Activated CD8-positive, alpha-beta memory T cell treated with anti-CD3 and anti-CD28 coated beads for 48 hours (primary cell): ENCODE measurements around the gene TK2.
"Not testable (repeated sequence)": the region's sequence is repeated elsewhere in the genome, so short reads cannot be mapped to it uniquely, and the experiment has no call there.

Experiments
- DNase-seq, 3 experiments: peaks; one replicate each; pipeline ENCODE4 v3.0.0-alpha.2; 2020; ENCODE audit warnings: low read depth in 2 of 3, low spot score in 2 of 3

The TK2 gene

DNA sequence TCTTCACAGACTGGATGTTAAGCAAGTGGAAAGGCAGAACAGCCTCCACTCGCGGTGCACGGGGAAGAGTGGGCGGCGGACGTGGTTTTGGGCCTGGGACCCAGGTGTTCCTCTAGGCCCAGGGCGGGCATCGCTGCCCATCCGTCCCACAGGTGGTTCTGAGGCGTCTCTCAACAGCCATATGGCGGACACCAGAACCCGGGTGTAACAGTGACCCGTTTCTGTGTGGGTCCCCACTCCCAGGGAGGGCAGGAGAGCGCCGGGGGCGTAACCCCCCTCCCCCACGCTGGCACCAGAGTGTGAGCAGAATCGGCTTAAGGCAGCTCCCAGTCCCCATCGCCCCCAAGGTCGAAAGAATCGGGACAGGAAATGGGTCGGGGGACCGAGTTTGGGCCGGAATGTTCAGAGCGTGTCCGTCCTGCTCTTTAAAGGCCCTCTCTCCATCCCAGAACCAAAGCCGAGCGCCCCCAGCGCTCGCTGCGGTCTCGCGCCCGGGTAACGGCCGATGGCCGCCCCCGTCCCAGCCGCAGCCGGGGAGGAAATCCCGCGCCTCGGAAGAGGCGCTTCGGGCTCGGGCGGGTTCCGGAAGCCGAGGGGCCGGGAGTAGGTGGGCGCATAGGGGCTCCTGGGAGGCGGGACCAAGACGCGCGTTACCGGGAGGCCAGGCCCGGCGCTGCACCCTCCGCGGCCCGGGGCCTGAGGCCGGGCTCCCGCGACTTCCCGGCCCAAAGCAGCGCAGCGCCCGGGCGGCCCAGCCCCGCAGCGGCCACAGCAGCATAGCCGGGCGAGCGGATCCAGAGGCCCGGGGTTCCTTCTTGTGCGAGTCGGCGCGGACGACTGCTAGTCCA, at the start of gene TK2:
Gene TK2 (minus strand): TSS at position 839 of the 848 bp plus-strand sequence. CDS start 61 bp downstream, at position 778.
- DNase-seq = peak; percentile 43 to 61 (median 49)

DNA sequence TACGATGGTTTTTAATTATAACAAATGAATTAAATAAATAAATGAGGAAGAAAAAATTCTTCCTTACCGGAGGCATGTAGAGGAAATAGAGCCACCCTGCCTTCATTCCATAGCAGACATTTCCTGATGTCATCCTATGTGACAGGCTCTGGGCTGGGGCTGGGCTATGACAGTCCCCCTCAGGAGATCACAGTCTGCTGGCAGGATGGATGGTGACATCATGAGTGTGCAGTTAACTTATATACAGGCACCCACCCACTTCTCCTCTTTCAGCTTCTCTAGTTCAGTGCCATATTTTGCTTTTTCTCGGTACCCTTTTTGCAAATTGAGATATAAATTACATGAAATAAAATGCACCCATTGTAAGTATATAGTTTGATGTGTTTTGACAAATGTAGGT, 48.2 kb upstream of the TK2 start:
- DNase-seq = no peak

DNA sequence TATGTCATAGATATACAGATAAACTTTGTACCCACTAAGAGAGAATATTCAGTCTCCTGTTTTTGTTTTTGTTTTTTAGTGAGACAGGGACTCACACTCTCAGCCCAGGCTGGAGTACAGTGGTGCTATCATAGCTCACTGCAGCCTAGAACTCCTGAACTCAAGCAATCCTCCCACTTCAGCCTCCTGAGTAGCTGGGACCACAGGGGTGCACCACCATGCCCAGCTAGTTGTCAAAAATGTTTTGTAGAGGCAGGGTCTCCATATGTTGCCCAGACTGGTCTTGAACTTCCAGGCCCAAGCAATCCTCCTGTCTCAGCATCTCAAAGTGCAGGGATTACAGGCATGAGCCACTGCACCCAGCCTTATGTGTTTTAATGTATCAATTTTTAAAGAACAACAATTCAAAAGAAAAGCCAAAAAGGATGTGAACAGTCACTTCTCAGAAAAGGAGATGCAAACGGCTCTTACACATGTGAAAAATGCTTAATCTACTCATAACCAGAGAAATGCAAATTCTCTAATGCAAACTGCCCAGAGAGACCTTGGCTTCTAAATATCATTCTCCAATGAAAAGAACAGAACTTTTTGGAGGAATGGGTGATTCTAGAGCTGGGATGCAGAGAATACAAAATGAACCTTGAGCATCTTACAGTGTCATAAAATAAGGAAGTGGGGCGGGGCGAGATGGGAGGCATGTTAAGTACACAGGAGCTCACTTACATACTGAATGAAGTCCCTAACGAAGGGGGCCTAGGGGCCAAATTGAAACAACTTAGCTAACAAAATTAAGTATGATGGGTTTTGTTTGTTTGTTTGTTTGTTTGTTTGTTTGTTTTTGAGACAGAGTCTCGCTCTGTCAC, 47.3 kb upstream of the TK2 start:
- DNase-seq = no peak

DNA sequence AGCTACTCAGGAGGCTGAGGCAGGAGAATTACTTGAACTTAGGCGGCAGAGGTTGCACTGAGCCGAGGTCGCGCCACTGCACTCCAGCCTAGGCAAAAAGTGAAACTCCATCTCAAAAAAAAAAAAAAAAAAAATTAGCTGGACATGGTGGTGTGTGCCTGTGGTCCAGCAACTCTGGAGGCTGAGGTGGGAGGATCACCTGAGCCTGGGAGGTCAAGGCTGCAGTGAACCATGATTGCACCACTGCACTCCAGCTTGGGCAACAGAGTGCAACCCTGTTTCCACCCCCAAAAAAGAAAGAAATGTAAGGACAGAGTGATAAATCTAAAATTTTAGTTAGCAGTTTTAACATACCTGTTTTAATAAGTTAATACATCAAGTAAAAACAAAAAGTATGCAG, 46.6 kb upstream of the TK2 start:
- DNase-seq = not testable (repeated sequence)

DNA sequence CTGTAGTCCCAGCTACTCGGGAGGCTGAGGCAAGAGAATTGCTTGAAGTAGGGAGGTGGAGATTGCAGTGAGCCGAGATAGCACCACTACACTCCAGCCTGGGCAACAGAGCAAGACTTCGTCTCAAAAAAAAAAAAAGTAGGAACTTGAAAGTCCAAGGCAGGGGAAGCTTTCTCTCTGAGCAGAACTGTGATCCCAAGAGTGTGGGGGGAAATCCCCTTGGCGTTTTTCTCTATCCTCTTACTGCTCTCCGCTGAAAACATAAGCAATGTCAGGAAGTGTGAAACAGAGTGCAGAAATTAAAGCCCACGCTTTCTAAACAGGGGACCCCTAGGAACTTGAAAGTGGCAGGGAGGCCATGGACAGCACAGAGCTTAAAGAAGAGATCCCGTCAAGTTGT, 44.8 kb upstream of the TK2 start:
- DNase-seq = no peak

DNA sequence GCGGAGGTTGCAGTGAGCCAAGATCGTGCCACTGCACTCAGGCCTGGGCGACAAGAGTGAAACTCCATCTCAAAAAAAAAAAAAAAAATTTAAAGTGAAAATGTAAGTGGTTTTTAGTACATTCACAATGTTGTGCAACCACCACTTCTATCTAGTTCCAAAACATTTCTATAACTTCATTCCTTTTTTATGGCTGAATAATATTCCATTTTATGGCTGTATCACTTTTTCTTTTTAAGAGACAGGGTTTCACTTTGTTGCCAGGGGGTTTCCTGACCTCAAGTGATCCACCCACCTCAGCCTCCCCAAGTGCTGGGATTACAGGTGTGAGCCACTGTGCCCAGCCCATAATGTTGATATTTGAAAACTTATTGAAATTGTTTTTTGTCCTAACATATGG, 42.9 kb upstream of the TK2 start:
- DNase-seq = no peak

DNA sequence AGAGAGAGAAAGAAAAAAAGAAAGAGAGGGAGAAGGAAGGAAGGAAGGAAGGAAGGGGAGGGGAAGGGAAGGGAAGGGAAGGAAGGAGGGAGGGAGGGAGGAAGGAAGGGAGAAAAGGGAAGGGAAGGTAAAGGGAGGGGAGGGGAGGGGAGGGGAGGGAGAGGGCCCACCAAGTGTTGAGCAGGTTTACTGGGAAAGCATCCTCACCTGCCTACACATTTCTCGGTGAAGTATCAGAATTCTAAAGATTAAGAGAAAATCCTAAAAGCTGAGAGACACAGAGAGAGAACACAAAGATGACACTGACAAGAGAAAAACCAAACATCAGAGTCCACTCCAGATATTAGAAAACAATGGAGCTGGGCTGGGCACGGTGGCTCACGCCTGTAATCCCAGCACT, 42.3 kb upstream of the TK2 start:
- DNase-seq = no peak

DNA sequence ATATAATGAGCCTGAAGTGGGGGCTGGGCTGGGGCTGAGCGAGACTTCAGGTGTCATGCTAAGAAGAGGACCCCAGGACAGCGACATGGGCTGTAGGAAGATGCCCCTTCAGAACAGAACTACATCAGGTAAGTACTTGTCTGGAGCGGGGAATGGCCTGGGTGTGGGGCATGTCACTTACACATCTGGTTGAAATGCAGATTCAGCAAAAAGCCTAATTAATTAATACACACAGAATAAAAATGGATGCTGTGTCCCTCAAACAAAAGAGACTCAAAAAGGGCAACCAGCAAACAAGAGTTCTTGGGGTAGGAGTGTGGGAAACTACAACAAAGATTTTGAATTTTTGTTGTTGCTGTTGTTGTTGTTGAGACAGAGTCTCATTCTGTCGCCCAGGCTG, 41.1 kb upstream of the TK2 start:
- no peak for DNase-seq

DNA sequence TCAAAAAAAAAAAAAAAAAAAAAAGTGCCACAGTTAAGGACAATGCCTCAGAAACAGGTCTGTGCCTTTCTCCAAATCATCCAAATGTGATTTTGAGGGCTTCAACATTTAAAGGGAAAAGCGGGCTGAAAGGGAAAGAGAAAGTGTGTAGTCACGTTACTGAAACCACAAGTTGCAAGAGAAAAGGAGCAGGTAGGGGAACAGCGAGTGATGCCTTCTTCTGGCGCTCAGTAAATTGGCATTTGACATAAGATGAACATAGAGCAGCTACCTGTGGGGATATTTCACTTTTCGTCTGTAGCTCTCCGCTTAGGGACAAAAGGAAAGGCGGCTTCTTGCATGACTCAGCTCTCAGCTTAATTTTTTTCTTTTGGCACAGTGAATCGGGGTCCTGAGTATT, 40.4 kb upstream of the TK2 start:
- no peak for DNase-seq

DNA sequence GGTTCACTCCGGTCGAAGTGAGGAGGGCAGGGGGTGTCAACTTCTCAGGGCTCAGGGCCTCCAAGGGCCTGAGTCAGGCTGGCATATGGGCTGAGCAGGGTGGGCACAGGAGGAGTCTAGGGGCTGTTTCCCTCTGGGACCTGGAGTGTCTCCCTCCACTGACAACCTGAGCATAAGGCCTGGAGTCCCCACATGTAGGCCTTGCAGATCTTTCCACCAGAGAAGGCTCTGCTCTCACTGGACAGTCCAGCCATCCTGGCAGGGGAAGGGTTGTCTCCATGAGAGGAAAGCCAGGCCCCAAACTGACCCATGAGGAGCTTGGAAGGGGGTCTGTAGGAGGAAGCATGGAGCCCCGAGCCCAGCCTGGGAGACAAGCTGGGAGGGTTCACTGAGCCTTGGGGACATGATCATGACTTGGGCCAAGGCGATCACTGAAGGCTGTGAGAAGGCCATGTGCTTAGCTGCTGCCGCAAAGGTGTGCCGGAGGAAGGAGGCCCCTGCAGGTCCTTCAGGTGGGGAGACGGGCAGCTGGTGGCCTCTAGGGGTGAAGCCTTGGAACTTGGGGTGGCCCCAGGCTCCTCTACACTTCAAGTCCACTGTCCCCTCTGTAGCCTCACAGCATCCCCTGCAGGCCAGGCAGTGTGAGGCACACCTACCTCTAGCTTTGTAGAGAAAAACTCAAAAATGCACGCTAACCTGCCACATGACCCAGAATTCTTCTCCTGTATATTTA, 39.2 kb upstream of the TK2 start:
- no peak for DNase-seq

DNA sequence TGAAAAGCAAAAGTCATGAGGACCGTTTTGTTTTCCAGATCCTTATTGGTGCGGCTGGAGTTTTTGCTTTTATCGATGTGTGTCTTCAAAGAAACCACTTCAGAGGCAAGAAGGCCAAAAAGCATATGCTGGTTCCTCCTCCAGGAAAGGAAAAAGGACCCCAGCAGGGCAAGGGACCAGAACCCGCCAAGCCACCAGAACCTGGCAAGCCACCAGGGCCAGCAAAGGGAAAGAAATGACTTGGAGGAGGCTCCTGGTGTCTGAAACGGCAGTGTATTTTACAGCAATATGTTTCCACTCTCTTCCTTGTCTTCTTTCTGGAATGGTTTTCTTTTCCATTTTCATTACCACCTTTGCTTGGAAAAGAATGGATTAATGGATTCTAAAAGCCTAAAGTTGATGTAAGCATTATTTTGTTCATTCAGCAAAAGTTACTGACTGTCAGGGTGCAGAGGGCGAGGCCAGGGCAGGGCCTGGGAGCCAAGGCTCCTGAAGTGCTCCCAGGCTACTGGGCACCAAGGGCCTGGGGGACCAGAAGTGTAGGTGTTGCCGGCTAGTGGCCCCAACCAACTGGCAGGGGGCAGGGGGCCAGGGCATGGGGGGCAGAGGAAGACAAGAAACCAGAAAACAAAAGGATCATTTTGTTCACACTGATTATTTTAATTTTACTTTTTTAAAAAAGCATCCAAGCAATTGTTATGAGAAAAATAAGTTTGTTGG, 38.1 kb upstream of the TK2 start:
- DNase-seq = no peak

DNA sequence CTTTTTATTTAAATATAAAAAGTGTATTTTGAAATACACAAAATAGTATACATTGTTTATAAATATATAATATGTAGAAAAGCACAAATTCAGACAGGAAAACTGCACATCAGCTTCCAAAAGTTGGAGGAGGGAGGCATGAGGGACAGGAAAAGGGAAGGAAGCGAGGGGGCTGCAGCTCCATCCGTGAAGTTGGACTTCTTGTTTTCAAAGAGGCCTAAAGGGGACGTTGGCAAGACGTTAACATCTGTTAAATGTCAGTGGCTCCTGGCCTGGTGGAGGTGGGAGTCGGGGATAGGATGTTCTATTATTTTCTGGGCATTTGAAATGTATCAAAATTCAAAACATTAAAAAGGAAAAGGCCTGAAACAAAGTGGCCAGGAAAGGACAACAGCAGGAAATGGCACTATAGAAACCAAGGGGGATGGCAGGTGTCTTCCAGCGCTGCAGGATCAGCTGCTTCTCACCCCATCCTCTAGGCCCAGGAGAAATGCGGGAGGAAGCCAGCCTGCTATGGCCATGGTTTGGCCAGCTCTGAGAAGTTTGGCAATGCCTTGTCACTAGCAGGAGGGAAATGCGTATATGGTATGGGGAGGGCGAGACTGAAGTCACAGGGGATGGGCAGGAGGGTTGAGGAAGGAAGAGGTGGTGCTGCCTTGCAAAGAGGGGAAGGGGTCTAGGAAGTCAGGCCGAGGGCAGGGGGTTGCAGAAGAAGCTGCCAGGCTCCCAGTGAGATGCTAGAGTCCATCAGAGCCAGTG, 35.7 kb upstream of the TK2 start:
- no peak for DNase-seq

DNA sequence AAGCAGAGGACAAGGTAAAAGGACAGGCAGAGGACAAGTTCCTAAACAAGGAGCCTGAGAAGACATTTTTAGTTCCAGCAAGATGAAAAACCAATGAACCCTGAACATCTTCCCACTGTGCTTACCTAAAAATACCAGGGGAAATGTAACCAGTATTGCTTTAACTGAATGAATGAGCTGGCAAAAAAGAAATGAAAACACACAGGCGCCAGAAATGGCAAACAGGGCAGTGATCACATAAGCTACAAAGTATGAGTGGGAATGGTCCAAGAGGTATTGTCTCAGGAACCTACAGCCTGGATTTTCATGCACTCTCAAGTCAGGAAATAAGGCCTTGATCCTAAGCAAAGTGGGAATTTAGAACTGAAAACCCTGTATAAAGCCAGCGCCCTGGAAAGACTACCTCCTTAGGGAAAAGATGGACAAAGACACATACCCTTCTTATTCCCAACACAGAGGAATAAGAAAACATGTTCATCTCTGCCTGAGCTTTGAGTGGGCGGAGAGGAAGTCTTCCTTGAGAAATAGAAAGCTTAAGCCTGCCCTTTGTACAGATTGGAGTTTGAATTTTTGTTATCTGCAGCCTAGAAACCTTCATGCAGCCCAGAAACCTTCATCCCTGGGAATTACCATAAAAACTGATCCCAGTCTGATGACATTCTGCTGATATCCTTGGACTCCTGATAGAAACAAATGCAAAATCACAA, 31.5 kb upstream of the TK2 start:
- DNase-seq = no peak

DNA sequence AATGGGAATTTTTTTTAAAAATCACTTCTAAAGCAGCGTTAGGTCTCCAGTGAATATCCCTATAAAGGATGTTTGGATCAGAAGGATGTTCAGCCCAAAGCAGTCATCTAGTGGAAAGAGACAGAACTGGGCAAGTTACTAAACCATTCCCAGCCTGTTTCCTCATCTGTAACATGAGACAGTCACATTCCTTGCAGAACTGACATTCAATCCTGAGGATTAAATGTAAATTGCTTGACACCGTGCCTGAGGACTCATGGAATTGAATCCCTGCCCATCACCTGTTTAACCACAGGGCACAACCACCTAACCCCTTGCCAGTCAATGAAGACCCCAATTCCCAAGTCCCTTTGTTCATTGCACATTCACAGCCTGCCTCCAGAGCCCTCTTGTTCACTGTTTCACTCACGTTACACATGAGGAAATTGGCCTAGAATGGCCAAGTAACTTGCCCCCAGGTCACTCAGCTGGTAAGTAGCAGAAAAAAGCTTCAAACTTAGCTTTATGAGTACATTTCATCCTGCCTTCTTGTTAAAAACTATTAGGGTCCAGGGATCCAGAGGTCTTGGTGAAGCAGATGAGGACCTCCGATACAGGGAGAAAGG, 30.8 kb upstream of the TK2 start:
- no peak for DNase-seq

DNA sequence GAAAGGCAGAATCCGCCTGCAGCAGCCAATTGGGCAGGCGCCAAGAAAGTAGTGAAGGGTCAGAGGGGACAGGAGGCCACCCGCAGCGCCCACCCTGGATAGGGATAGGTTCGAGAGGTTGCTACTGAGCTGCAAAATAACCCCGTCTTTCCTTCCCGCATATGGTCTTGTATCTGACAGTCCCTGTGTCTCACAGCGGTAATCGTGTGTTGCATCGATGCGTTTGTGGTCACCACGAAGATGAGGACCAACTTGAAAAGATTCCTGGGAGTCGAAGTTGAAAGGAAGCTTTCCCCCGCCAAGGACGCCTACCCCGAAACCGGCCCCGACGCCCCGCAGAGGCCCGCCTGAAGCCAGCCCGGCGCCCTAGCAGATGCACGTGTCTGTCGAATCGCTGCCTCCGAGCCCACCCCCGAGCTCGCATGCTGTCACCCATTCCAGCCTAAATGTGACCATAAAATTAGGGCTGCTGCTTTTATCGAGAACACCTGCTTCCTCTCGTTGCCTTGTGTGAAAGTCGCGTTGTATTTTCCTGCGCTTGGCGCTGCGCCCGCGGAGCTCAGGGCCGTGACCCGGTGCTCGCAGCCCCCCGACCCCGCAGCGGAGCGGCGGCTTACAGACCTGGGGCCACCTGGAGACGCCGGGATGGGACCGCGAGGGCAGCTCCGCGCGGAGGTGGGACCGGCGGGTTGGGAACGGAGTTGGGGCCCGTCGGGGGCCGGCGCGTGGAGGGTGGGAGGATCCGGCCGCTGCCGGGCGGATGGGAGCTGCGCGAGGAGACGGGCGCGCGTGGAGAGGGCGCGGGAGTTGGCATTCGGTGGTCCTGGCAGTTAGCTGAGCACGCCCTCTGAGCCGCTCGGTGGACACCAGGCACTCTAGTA, 29.0 kb upstream of the TK2 start, which contains the start of gene CMTM2:
Gene CMTM2 (plus strand): TSS at position 813 of the 881 bp plus-strand sequence. CDS start 145 bp downstream, outside the sequence.
- no peak for DNase-seq

DNA sequence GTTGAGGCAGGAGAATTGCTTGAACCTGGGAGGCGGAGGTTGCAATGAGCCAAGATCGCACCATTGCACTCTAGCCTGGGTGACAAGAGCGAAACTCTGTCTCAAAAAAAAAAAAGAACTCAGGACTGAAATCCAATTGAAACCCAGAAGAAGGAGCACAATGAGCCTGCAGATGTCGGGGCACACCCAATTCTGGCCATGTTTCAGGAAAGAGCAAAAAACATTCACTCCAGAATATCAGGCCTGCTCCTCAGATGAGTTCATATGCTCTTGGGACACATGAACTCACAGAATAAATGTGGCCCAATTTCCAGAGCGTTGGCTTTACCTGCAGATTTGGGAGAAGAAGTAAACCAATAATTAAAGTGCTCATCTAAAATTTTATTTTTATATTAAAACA, 26.4 kb upstream of the TK2 start:
- DNase-seq = no peak

DNA sequence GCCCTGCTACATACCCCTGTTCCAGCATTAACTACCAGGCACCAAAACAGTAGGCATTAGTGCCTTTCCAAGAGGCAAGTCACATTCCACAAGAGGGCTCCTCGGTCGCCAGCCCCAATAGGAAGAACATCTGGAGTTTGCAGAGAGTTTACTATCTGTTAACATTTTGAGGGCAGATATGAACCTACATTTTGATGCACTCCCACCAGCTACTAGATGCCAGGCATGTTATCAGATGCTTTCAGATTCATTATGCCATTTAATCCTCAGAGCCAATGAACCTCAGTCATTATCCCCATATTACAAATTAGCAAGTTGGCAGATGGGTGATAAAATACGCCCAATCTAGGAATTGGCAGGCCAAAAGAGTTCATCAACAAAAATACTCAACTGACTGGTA, 25.1 kb upstream of the TK2 start:
- no peak for DNase-seq

DNA sequence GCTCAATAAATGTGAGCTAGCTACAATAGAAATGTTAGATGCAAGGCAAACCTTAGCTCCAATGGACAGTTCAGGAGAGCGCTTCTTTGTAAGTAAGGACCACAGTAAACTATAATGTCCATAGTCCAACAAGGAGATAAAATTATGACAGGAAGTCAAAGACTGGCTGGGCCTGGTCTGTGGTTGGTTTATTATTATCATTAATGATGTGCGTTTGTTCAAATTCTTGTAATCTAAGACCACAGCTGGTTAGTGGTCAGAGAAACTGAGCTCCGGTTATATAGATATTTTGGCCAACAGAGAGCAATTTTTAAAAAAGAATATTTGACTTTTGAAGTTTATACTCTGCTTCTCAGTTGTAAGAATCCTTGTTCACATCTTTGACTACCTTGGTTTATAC, 24.6 kb upstream of the TK2 start:
- DNase-seq = no peak
